CD4-positive, alpha-beta T cell treated with Interleukin-17A for 1 hour (primary cell): Measurements from ENCODE around the gene TIMM21.

ENCODE experiments used
- DNase-seq: peaks from one replicate; pipeline ENCODE4 v3.0.0-alpha.2; 2020

Gene TIMM21, protein sequence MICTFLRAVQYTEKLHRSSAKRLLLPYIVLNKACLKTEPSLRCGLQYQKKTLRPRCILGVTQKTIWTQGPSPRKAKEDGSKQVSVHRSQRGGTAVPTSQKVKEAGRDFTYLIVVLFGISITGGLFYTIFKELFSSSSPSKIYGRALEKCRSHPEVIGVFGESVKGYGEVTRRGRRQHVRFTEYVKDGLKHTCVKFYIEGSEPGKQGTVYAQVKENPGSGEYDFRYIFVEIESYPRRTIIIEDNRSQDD

DNA sequence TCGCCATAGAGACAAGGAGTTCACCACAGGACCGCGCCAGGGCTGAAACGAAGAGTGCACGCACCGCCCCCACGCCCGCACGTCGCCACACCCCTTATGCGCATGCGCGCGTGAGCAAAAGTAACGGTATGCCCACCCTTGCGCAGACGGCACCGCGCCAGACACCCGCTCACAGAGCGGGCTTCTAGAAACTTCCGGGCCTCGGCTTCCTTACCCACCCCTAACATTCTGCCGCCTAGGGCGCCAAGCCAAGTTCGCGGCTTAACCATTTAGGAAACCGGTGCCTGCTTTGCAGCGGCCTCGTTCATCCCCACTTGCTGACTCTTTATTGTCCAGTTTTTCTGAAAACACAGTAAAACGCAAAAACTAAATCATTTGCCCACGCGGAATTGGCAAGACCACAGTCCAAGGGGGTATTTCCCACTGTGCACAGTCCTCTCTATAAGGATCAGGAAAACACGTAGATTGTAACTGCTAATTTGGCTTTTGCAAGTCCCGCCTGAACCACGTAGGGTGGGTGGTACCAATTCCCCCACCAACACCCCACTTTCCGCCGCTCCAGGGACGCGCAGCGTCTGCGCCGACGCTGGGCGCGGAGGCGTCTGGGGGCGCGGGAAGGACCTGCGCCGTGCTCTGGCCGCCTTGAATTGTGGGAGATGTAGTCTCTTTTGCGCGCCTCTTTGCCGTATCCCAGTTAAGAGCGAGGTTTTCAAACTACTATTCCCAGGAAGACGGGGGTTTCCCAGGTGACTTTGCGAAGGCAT is at the start of gene TIMM21, which contains the start of gene FBXO15:
Gene TIMM21, plus strand, starts transcription at position 745 of the 764 bp plus-strand sequence. CDS start 286 bp downstream, outside the sequence.
Gene FBXO15, minus strand, starts transcription at position 56 of the 764 bp plus-strand sequence. Its CDS starts 49 bp downstream, at position 7.
- DNase-seq, result peak; percentile 96

DNA sequence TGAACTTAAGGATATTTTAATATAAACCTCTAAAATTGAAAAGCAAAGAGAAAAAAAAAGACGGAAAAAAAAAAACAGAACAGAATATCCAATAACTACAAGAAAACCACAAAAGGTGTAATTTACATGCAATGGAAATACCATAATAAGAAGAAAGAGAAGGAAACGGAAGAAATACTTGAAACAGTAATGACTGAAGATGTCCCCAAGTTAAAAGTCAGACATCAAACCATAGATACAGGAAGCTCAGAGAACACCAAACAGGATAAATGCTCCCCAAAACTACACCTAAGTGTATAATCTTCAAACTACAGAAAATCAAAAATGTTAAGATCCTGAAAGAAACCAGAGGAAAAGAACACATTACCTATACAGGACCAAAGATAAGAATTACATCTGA is 39.9 kb upstream of the TIMM21 start:
- DNase-seq, result no peak

DNA sequence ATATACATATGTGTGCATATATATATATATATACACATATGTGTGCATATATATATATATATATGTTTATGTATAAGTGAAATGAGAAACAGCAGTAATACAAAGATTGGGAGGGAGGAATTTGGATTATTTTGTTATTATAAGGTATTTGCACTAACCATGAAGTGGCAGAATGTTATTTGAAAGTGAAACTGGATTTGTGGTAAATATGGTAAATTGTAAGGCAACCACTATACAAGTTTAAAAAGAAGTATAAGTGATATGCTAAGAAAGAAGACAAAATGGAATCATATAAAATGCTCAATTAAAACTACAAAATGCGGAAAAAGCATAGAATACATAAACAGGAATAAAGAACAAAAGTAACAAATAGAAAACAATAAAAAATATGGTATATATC is 38.2 kb upstream of the TIMM21 start:
- no peak for DNase-seq

DNA sequence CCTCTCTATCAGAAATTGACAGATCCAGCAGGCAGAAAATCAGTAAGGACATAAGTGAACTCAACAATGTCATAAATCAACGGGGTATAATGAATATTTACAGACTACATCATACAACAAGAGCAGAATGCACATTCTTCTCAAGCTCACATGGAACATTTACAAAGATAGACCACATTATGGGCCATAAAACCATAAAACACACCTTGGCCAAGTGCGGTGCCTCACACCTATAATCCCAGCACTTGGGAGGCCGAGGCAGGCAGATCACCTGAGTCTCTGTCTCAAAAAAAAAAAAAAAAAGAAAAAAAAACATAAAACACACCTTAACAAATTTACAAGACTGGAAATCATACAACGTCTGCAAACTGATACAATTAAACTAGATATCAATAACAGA is 37.3 kb upstream of the TIMM21 start:
- DNase-seq, result no peak

DNA sequence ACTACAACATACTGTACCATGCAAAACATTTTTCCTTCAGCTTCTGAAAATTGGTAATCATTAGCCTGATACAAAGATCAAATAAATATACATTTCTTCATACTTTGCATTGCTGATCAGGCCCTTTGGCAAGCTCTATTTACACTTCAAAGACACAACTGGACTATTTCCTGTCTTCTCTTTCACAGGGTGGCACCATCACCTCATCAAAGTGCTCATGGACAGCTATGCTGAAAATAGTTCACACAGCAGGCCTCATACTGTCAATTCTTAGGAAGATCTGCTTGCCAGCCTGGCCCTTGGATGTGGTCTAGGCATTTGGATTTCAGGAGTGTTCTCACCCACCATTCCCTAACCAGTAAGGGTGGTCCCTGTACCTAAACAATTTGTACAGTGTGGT is 34.6 kb upstream of the TIMM21 start:
- no peak for DNase-seq

DNA sequence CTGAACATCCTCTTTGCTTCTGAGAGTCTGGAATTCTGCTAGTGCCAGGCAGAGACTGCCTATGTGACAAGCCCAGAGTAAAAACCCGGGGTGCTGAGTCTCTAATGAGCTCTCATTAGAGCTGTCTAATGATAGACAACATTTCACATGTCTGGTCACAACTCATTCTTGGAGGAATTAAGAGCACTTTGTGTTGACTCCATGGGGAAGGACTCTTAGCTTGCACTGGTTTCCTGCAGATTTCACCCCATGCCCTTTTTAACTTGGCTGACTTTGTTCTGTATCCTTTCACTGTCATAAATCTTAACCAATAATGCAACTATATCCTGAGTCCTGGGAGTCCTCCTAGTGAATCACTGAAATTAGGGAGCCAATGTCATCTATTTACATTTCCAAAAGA is 34.2 kb upstream of the TIMM21 start:
- DNase-seq, result no peak

DNA sequence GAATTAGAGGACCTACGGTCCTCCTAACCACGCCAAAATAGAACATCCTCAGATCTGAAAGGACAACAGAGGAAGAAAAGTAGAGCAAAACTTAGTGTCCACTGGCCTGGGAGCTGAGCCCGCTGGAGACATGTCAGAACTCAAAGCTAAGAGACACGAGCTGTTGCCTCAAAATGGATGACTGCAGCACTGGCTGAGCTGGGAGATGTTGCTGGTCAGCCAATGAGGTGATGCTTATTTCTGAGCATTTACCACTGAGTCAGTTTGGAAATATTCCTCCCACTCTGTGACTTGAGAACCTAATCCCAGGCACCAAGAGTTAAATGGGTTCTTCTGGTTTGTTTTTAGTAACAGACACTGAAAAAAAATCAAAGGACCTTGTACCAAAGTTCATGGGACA is 33.3 kb upstream of the TIMM21 start:
- no peak for DNase-seq

DNA sequence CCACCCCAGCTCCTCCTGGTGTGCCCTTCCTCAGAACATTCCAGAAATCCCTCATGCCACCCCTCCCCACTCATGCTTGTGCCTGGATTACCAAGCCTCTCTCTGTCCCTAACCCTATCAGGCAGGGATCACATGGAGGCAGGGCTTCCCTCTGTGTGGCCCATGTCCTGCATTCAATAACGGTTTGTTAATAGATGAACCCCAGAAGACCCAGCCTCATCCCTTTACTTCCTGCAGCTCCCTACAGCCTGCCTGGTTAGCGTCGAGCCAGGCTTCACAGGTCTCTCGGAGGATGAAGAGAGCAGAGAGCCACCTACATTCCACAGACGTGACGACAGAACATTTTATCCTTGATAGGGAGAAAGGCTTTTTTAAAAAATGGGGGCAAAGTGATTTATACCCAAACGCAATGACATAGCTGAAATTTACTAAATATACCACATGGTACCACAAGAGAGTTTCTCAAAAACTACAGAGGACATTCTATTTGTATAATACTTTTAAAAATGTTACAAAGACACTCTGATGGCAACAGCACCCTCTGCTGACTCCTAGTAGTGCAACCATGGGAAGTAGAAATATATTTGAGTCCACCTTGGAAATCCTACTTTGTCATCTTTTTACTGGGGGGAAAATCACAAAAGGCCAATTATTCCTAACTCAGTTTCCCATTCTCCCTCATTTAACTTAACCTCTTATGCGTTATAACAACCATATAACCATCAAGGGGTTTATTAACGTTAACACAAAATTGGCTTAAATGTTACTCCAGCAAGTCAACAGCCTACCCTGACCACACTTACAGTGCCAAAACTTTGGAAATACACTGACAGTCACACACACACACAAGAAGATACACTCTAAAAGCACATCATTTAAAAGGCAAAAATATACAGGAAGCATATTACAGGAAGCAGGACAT is 31.4 kb upstream of the TIMM21 start:
- DNase-seq, result peak; percentile 7

DNA sequence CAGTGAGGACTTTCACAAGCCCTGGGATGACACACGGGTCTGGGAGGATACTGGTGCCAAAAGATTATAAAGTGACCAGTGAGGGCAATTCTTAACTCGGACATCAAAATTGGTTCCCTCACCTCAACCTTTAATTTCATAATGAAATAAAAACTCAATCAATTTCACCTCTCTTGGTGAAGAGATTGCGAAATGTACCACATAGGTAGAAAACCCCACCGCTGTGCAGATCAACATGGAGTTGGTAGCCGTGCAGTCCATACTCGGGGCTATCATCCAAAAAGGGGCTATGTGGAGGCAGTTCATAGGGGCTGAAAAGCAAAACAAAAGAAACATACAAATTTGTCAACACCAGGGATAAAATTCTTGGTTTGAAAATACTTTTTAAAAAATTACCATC is 25.1 kb upstream of the TIMM21 start:
- DNase-seq, result no peak

DNA sequence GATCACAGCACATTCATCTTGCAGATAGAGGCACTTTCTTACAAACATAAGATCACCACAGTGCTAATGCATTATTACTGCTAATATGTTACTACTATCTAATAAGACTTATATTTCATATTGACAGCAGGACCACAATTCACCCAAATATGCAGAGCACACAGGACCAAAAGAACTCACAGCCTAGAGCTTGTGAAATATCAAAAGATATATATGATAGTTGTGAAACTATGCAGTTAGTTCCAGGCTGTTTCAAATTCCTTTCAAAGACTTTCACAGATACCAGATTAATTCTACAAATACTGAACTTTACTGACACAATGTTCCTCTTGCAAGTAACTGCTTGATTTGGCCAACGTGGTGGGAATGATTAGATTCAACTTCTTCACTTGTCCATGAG is 23.7 kb upstream of the TIMM21 start:
- no peak for DNase-seq

DNA sequence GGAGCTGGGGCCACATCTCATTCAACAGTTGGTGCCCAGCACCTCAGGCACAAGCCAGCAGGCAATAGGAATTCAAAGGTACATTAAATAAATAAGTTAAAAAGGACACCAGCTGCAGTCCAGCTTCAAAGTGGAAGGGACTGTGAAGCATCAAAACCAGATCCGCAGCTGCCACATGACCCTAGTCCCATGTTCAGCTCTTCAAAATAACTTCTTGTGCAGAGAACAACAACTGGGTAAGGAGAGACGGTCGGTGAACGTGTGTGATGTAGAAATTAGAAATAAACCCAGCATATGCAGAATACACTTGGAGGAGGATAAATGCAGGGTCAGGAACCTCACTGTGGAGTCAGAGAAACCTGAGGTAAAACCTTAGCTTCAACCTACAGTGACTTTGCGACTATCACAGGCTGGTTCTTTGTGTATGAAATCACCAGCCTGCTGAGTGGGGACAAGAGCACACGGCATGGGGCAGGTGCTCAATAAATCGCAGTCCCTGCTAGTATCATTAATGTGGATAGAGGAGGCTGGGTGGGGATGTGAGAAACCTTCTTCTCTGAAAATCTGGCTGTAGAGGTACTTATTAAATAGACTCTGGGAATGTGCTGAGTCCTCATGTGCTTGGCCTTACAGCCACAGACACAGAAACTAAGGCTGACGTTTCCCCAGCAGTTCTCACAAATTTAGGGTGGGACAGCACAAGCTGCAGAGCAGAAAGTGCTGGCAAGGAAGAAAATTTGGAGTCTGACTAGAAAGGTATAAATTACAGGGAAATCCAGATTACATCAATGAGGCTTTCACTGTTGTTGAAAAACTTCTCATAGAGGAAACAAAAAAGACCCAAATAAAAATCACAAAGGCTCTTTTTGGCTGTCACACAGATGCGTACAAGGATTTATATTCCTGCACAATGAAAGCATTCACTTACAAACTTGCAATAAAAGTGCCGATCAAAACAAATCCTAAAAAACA is 21.4 kb upstream of the TIMM21 start:
- DNase-seq, result no peak

DNA sequence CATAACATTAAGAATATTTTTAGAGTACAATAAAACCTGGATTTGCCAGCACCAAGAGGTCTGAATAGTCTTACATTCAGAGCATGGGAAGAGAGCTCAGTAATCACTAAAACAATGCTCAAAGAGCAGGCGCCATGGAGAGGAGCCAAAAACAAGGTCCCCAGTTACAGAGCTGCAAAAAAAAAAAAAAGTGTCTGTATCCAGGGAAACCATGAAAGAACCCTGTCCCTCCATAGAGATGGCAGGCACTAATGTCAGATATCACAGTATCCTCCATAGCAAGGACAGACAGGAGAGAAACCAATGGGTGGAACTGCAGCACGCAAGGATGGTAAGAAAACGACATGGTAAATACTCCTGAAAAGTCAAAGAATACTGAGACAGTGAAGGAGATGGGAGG is 20.2 kb upstream of the TIMM21 start:
- DNase-seq, result no peak

DNA sequence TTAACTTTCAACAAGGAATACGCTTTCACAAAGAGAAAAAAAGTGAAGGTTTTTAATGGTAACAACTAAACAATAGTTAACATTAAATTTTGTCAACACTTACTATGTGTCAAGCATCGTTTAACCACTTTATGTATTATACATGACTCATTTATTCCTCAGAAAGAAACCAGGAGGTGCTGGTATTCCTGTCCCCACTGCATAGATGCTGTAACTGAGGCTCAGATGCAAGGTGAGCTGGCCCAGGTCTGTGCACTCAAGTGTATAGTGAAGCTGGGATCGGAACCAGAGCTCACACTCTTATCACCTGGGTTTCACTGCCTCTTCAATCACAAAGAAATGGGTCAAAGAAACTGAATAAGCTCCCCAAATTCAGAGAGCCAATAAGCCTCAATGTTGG is 17.2 kb upstream of the TIMM21 start:
- DNase-seq, result no peak

DNA sequence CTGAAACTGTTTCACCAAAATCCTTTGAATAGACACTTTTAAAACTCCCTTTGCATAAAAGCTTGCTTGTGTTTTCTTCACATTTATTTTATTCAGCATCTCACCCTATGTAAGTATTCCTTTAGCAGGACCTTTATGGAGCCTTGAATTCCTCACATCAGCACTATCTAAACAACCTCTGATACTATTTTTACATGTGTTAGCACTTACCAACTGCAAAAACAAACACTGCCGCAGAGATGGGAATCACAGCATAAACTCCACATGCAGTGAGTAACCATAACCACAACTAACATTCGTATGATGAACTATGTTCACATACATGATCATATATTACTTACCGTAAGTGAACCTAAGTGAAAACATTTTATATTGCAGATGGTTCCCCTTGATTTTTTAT is 16.1 kb upstream of the TIMM21 start:
- DNase-seq, result no peak

DNA sequence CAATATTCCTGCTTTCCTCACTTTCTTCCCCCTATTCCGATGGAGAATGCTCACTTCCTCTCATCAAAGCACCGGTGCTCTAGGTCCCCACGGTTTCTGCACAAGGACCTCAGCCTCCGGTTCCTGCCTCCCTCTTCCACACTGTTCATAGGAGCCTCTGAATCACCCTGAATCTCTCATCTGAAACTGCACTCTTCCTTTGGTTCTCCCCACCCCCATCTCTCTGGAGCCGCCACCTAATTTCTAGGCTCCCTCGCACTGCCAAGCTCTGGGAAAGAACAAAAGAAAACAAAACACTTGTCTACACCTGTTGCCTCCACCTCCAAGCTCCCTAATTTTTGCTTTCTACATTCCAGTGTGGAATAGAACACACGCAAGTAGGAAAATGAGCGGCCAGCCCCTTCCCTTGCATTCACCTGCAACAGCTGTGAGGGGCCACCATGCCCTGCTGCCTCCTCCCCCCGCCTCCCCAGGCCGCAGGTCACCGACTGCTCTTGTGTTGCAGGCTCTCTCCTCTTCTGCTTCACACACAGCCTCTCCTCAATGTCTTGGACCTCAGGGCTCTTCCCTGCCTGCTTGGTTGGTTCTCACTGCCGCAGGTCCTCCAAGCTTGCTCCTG is 10.3 kb upstream of the TIMM21 start:
- no peak for DNase-seq

DNA sequence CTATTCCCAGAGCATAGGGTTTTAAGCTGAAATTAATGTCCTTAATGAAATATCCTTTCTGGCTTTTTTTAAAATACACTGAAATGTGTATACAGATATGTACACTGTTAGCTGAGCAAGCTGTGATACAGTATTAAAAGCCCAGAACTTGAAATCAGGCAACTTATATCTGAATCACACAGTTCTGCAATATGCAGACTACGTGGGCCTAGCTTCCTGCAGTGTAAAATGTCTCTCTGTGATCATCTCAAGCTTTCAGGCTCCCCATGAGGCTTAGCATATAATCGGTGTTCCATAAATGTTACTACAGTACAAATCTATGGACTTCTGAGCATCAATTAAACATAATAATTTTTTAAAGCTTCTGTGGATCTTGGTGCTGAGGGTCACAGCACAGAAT is 8.9 kb upstream of the TIMM21 start:
- no peak for DNase-seq

DNA sequence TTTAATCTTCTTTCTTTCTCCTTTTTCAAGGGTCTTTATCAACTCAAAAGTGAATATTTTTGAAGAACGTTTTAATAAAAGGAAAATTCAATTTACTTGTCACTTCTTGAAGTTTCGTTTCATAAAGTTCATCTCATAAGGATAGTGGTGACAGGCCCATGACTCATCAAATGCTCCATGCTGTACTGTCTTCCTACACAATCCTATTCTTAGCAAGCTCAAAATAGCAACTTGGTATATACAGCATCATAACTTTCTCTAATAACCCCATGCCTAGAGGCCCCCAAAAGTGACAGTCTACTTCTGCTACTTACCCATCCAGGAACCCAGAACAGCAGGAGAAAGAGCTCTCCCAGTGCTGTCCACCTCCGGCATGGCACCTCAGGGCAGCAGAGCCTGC is 8.4 kb upstream of the TIMM21 start:
- no peak for DNase-seq

DNA sequence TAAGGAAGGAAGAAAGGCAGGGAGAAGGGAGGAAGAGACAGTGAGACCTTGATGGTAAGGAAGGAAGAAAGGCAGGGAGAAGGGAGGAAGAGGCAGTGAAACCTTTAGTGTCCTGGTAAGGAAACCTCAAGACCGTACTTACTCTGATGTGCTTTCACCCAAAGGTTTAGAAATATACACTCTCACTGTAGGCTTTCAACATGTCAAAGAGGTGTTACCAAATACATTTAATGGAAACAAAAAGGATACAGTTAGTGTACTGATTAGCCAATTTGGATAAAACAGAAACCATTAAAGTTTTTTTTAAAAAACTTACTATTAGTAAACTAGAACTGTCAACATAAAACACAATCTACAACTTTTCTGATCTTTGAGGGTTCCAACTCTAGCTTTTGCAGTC is 7.7 kb upstream of the TIMM21 start:
- no peak for DNase-seq

DNA sequence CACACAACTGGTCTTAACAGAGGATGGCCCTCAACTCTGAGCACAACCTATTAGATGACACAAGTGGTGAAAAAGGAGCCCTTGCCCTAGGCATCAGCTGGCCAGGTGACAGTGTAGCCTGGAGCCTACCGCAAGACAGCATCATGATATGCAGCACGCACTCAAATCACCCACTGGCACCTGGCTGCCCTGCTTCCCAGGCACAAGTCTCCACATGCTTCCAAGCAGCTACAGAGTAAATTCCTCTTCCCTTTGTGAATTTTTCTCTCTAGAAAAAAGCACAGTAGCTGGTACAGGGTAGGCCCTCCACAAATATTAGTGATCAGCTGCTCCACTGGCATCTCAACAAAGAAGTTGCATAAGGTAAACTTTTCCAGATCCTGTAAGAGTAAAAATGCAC is 6.7 kb upstream of the TIMM21 start:
- DNase-seq, result no peak

DNA sequence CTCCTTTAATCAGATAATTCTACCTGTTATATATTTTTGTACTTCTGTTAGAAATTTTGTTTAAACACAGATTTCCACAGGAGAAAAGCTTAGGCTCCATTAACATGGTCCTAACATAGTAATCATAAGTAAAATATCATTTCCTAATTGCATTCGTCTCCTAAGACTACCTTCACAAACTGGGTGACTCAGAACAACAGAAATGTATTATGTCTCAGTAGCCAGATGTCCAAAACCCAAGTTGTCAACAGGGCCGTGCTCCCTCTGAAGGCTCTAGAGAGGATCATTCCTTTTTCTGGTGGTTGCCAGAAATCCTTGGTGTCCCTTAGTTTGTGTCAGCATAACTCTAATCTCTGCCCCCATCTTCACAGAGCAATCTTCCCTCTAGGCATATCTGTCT is 6.1 kb upstream of the TIMM21 start:
- DNase-seq, result no peak

DNA sequence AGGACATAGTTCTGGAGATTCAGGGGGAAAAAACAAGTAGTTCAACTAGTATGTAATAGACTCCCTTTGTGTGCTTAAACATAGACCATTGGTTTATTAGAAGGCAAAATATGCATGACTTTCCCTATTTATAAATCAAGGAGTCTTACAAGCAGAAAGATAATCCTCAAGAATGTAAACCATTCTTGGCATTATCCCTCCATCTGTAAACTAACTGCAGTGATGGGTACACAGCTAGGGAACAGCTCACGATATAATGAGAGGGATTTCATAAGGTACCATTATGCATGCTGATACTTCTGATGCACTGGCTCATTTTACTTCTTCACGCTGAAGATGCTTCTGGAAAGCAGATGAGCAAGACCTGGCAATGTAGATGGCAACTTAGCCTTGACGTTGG is 1.6 kb upstream of the TIMM21 start:
- no peak for DNase-seq

DNA sequence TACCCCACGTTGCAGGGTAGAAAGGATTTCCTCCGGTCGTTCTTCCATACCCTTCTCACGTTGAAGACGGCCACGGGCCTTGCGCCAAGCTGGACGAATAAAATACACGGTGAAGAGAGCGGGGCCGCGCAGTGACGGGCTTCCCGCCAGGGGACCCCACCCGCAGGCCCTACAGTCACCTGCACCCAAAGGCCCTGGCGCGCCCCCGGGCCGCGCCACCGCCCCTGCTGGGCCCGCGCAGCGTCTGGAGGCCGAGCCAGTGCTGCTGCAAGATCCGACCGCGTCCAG is 888 bp upstream of the TIMM21 start:
- DNase-seq, result no peak
